Vagina (tissue), 2 donors: Measurements from ENCODE around the gene KCNC3.

Experiments used
- CTCF ChIP-seq, 3 experiments: fragments of 450-650 bp in 2 of 3; fragments of 200-600 bp in 1 of 3; sonication (generic) in 1 of 3; IDR thresholded peaks; one replicate each; pipeline ENCODE4 v1.5.1; 2017 to 2019; ENCODE audit warnings: antibody characterized with exemption in 3 of 3, mild to moderate bottlenecking in 2 of 3, moderate library complexity in 2 of 3
- POLR2A ChIP-seq, 2 donors: fragments of 450-650 bp; IDR thresholded peaks; one replicate each; pipeline ENCODE4 v1.6.1; 2017; ENCODE audit warnings: antibody characterized with exemption in 2 of 2, mild to moderate bottlenecking in 2 of 2, moderate library complexity in 2 of 2
- POLR2AphosphoS5 ChIP-seq, 2 donors: sonication (generic); formaldehyde crosslinking; IDR thresholded peaks; one replicate each; pipeline ENCODE4 v1.9.0; 2017; ENCODE audit warnings: antibody characterized with exemption in 2 of 2, mild to moderate bottlenecking in 2 of 2, low read depth in 1 of 2; ENCODE audit not compliant: insufficient read depth in 1 of 2

GRCh38 chr19:50327013-50327412, 2.2 kb downstream of the KCNC3 start:
- TF ChIP-seq POLR2A (IDR thresholded peaks at IDR 0.05) = no peak
- no peak for TF ChIP-seq POLR2AphosphoS5 (IDR thresholded peaks at IDR 0.05; ENCODE audit: insufficient read depth in 1 of 2, low read depth in 1 of 2)
- TF ChIP-seq CTCF (IDR thresholded peaks at IDR 0.05) = no peak
